CD14-positive monocyte (primary cell): ENCODE measurements around the gene LAG3. TPM values are rescaled to one million over a fixed set of nuclear protein-coding genes. Genes with fewer than 3 reads are reported as not detected.
"Not testable (repeated sequence)": the region's sequence is repeated elsewhere in the genome, so short reads cannot be mapped to it uniquely, and the experiment has no call there.

Source experiments
- DNase-seq, 3 donors: peaks; one replicate each; pipeline ENCODE4 v3.0.0-alpha.2; 2011 to 2022
- H2AFZ ChIP-seq: 2 replicates; pipeline ENCODE4 v1.6.0; 2012; ENCODE audit warnings: mild to moderate bottlenecking, low read depth, low read length, inconsistent platforms; ENCODE audit not compliant: insufficient read depth, poor library complexity, severe bottlenecking
- H3K27ac ChIP-seq, 2 donors: 1 replicate in 1 of 2; 2 replicates in 1 of 2; pipeline ENCODE4 v1.5.1; 2012 to 2013; ENCODE audit warnings: low read length in 2 of 2, control low read depth in 1 of 2, inconsistent platforms in 1 of 2, low read depth in 1 of 2, mild to moderate bottlenecking in 1 of 2
- H3K27me3 ChIP-seq, 2 donors: one replicate each; pipeline versions ENCODE4 v1.6.0 to v1.6.1; 2011 to 2013; ENCODE audit warnings: low read length in 2 of 2; ENCODE audit not compliant: control insufficient read depth in 2 of 2, insufficient read depth in 2 of 2
- H3K36me3 ChIP-seq, 2 donors: replicated peaks in 1 of 2; 1 replicate in 1 of 2; 2 replicates in 1 of 2; pipeline versions ENCODE4 v1.5.1 to v1.6.1; 2012 to 2013; ENCODE audit warnings: low read length in 2 of 2, control low read depth in 1 of 2, inconsistent platforms in 1 of 2, mild to moderate bottlenecking in 1 of 2; ENCODE audit not compliant: insufficient read depth in 2 of 2, control insufficient read depth in 1 of 2
- H3K4me1 ChIP-seq, 2 donors: 1 replicate in 1 of 2; 2 replicates in 1 of 2; pipeline versions ENCODE4 v1.5.1 to v1.6.1; 2012 to 2013; ENCODE audit warnings: low read length in 2 of 2, control low read depth in 1 of 2, inconsistent platforms in 1 of 2, mild to moderate bottlenecking in 1 of 2, moderate library complexity in 1 of 2; ENCODE audit not compliant: insufficient read depth in 2 of 2, control insufficient read depth in 1 of 2
- H3K4me2 ChIP-seq: replicated peaks from 2 replicates; pipeline ENCODE3; 2012; ENCODE audit warnings: low read length, moderate library complexity, mild to moderate bottlenecking; ENCODE audit not compliant: poor library complexity, severe bottlenecking; ENCODE audit errors: extremely low read depth
- H3K4me3 ChIP-seq, 3 experiments: fragments of 200-600 bp in 1 of 3; sonication (generic) in 1 of 3; replicated peaks in 1 of 3; 1 replicate in 2 of 3; 2 replicates in 1 of 3; pipeline ENCODE4 v1.5.1; 2011 to 2013; ENCODE audit warnings: low read length in 3 of 3, mild to moderate bottlenecking in 3 of 3, control low read depth in 2 of 3, low read depth in 2 of 3, inconsistent platforms in 1 of 3, moderate library complexity in 1 of 3
- H3K79me2 ChIP-seq: 2 replicates; pipeline ENCODE4 v1.6.0; 2012; ENCODE audit warnings: mild to moderate bottlenecking, control low read depth, inconsistent platforms, low read length, moderate library complexity; ENCODE audit not compliant: insufficient read depth
- H3K9ac ChIP-seq: 2 replicates; pipeline ENCODE4 v1.6.0; 2017; ENCODE audit warnings: low read length, mild to moderate bottlenecking; ENCODE audit not compliant: insufficient read depth, poor library complexity, severe bottlenecking
- H3K9me3 ChIP-seq, 2 donors: replicated peaks in 1 of 2; 1 replicate in 1 of 2; 2 replicates in 1 of 2; pipeline versions ENCODE4 v1.5.1 to v1.6.1; 2012 to 2013; ENCODE audit warnings: low read length in 2 of 2, control low read depth in 1 of 2; ENCODE audit not compliant: control insufficient read depth in 1 of 2, insufficient read depth in 1 of 2
- H4K20me1 ChIP-seq: 2 replicates; pipeline ENCODE4 v1.6.0; 2012; ENCODE audit warnings: mild to moderate bottlenecking, low read length, control low read depth, moderate library complexity; ENCODE audit not compliant: insufficient read depth
- H3K27ac Mint-ChIP-seq, 7 donors: one replicate each; pipeline ENCODE4 v1.8.0; 2020; ENCODE audit warnings: mild to moderate bottlenecking in 7 of 7, mixed read lengths in 7 of 7, moderate library complexity in 6 of 7, inconsistent platforms in 2 of 7
- H3K27me3 Mint-ChIP-seq, 3 donors: one replicate each; pipeline ENCODE4 v1.8.0; 2021 to 2022; ENCODE audit warnings: low read depth in 3 of 3, mild to moderate bottlenecking in 3 of 3, mixed read lengths in 3 of 3, moderate library complexity in 3 of 3, inconsistent platforms in 1 of 3
- H3K36me3 Mint-ChIP-seq, 2 donors: one replicate each; pipeline ENCODE4 v1.8.0; 2020; ENCODE audit warnings: mixed read lengths in 2 of 2, inconsistent platforms in 1 of 2, mild to moderate bottlenecking in 1 of 2
- H3K4me1 Mint-ChIP-seq: one replicate; pipeline ENCODE4 v1.8.0; 2020; ENCODE audit warnings: mild to moderate bottlenecking, mixed read lengths
- H3K4me3 Mint-ChIP-seq, 2 donors: one replicate each; pipeline ENCODE4 v1.8.0; 2020; ENCODE audit warnings: mild to moderate bottlenecking in 2 of 2, mixed read lengths in 2 of 2, moderate library complexity in 1 of 2
- H3K9me3 Mint-ChIP-seq, 7 donors: one replicate each; pipeline ENCODE4 v1.8.0; 2020 to 2022; ENCODE audit warnings: mixed read lengths in 7 of 7, mild to moderate bottlenecking in 6 of 7, moderate library complexity in 6 of 7, inconsistent platforms in 2 of 7
- WGBS: methylation state at CpG from one replicate; pipeline ENCODE4 v1.1.5; 2013; ENCODE audit warnings: missing lambda C conversion rate; ENCODE audit not compliant: insufficient coverage; 5-methylcytosine and 5-hydroxymethylcytosine counted together
- intact Hi-C, 2 donors: fragments of 100-400 bp; cut with micrococcal nuclease; formaldehyde crosslinking; loops; one replicate each; pipeline versions ENCODE4 v1.15.0 to v1.15.1; 2023
- polyA plus RNA-seq, 3 donors: library from polyadenylated mRNA; depleted of rRNA in 1 of 3; unstranded in 2 of 3; stranded (reverse) in 1 of 3; fragments of 300-500 nt in 2 of 3; fragments of >200 nt in 1 of 3; fragmentation: Illumina TruSeq in 2 of 3; gene quantifications; 1 replicate in 2 of 3; 2 replicates in 1 of 3; pipeline ENCODE4 v1.2.3, GENCODE V29; 2012 to 2021
- TF ChIP-seq, protein P1 (sequence below): fragments of 200-600 bp; IDR thresholded peaks from one replicate; pipeline ENCODE4 v1.8.0; 2022; ENCODE audit warnings: antibody characterized with exemption, mild to moderate bottlenecking

Gene LAG3
- polyA plus RNA-seq, 3 donors = 0.04 TPM; not detected in 2

DNA sequence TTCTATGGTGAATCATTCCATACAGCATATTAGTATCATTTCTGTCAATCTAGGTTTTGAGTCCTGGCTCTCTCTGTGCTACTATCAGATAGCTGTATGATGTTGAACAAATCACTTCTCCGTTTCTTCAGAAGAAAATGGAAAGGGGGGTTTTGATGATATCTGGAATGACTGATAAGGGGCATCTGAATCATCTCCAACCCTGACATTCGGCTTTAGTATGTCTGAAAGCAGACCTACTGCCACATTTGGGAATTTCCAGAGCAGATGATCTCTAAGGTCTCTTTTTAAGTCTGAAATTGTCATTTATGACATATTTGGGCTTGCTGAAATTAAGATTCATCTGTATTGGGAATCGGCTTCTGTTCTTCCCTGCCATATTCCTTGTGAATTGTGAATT, 29.5 kb upstream of the LAG3 start:
- peaks cover 24% of the 10 kb centered on the region in 2 donors for H3K36me3 Mint-ChIP-seq
- DNase-seq = peak in 1 of 3 donors; percentile 54
- Histone ChIP-seq H3K9me3 (no peaks in the 10 kb centered on the region), H3K27me3 (no peaks in the 10 kb centered on the region), H3K36me3 (peaks cover 8 to 14% of the 10 kb centered on the region in 2 donors), H3K27ac (no peak overlapping the region), H3K4me1 (peaks cover 20 to 23% of the 10 kb centered on the region in 2 donors), H2AFZ (no peak overlapping the region), H4K20me1 (no peaks in the 10 kb centered on the region), H3K4me2 (no peak overlapping the region), H3K9ac (no peak overlapping the region), H3K79me2 (no peaks in the 10 kb centered on the region), H3K4me3 (no peak overlapping the region)
- WGBS = 100% methylated on average over 1 of the region's 3 CpGs
- H3K4me3 Mint-ChIP-seq = no peak overlapping the region
- no peak overlapping the region for H3K27ac Mint-ChIP-seq
- TF ChIP-seq, protein P1, sequence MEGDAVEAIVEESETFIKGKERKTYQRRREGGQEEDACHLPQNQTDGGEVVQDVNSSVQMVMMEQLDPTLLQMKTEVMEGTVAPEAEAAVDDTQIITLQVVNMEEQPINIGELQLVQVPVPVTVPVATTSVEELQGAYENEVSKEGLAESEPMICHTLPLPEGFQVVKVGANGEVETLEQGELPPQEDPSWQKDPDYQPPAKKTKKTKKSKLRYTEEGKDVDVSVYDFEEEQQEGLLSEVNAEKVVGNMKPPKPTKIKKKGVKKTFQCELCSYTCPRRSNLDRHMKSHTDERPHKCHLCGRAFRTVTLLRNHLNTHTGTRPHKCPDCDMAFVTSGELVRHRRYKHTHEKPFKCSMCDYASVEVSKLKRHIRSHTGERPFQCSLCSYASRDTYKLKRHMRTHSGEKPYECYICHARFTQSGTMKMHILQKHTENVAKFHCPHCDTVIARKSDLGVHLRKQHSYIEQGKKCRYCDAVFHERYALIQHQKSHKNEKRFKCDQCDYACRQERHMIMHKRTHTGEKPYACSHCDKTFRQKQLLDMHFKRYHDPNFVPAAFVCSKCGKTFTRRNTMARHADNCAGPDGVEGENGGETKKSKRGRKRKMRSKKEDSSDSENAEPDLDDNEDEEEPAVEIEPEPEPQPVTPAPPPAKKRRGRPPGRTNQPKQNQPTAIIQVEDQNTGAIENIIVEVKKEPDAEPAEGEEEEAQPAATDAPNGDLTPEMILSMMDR = no peak
- peaks cover 0 to 2% (median 0%) of the 10 kb centered on the region in 7 donors for H3K9me3 Mint-ChIP-seq
- peaks cover 24% of the 10 kb centered on the region for H3K4me1 Mint-ChIP-seq
- intact Hi-C loops = no loop called here
- H3K27me3 Mint-ChIP-seq = peaks cover 0 to 4% (median 0%) of the 10 kb centered on the region in 3 donors

DNA sequence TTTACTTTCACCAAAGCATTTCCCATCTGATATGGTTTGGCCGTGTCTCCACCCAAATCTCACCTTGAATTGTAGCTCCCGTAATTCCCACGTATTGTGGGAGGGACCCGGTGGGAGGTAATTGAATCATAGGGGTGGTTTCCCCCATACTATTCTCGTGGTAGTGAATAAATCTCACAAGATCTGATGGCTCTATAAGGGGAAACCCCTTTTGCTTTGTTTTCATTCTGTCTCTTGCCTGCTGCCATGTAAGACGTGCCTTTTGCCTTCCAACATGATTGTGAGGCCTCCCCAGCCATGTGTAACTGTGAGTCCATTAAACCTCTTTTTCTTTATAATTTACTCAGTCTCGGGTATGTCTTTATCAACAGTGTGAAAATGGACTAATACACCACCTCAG, 29.0 kb upstream of the LAG3 start:
- H2AFZ ChIP-seq, H4K20me1 ChIP-seq, H3K4me3 Mint-ChIP-seq, H3K27ac ChIP-seq, H3K4me3 ChIP-seq, H3K27me3 Mint-ChIP-seq, H3K27me3 ChIP-seq, H3K9me3 ChIP-seq, H3K79me2 ChIP-seq, H3K4me2 ChIP-seq, H3K9ac ChIP-seq, H3K9me3 Mint-ChIP-seq, intact Hi-C loops: not testable (repeated sequence)
- Histone ChIP-seq H3K4me1 (peaks cover 20 to 23% of the 10 kb centered on the region in 2 donors), H3K36me3 (peaks cover 13 to 18% of the 10 kb centered on the region in 2 donors)
- peak in 1 of 3 donors; percentile 37 for DNase-seq
- peaks cover 27 to 28% of the 10 kb centered on the region in 2 donors for H3K36me3 Mint-ChIP-seq
- peaks cover 24% of the 10 kb centered on the region for H3K4me1 Mint-ChIP-seq
- peak overlapping the region in 1 of 7 donors; percentile 40 for H3K27ac Mint-ChIP-seq
- no CpG with 5 or more reads among the region's 7 CpGs for WGBS
